ENCODE measurements around the gene RBFOX2.

The RBFOX2 gene

GRCh38 chr22:35988030-35988429 is 40.6 kb downstream of the RBFOX2 start:
- Histone ChIP-seq H3K4me3 (no peak overlapping the region), H3K27me3 (no peaks in the 10 kb centered on the region), H3K36me3 (no peaks in the 10 kb centered on the region), H3K9me3 (no peaks in the 10 kb centered on the region), H3K27ac (no peak overlapping the region), H3K4me1 (peaks cover 0 to 34% (median 16%) of the 10 kb centered on the region in 4 donors)
- intact Hi-C loops (cut with DNase I; ENCODE audit: low total_unique reads) = no loop called here
- DNase-seq = no peak
- TF ChIP-seq CTCF (IDR thresholded peaks at IDR 0.05) = no peak

- H3K27me3 ChIP-seq = no peaks in the 10 kb centered on the region
- no peak for TF ChIP-seq CTCF (IDR thresholded peaks at IDR 0.05)
- no peaks in the 10 kb centered on the region for H3K36me3 ChIP-seq
- peaks cover 0 to 34% (median 16%) of the 10 kb centered on the region in 4 donors for H3K4me1 ChIP-seq
- no peak overlapping the region for H3K4me3 ChIP-seq
- H3K9me3 ChIP-seq = no peaks in the 10 kb centered on the region
- intact Hi-C loops (cut with DNase I; ENCODE audit: low total_unique reads) = no loop called here
- DNase-seq = no peak
- no peak overlapping the region for H3K27ac ChIP-seq
Measured at GRCh38 chr22:35987487-35987886, 41.1 kb downstream of the RBFOX2 start.

GRCh38 chr22:35986088-35986487 is 42.5 kb downstream of the RBFOX2 start:
- DNase-seq = no peak
- H3K4me1 ChIP-seq = peaks cover 0 to 29% (median 14%) of the 10 kb centered on the region in 4 donors
- no peaks in the 10 kb centered on the region for H3K36me3 ChIP-seq
- intact Hi-C loops (cut with DNase I; ENCODE audit: low total_unique reads) = no loop called here
- no peaks in the 10 kb centered on the region for H3K27me3 ChIP-seq
- TF ChIP-seq CTCF (IDR thresholded peaks at IDR 0.05) = no peak
- no peaks in the 10 kb centered on the region for H3K9me3 ChIP-seq
- no peak overlapping the region for H3K4me3 ChIP-seq
- no peak overlapping the region for H3K27ac ChIP-seq

GRCh38 chr22:35985371-35985770 is 43.3 kb downstream of the RBFOX2 start:
- Histone ChIP-seq H3K27me3 (no peaks in the 10 kb centered on the region), H3K9me3 (no peaks in the 10 kb centered on the region), H3K27ac (no peak overlapping the region), H3K4me3 (no peak overlapping the region), H3K36me3 (no peaks in the 10 kb centered on the region), H3K4me1 (peaks cover 0 to 25% (median 12%) of the 10 kb centered on the region in 4 donors)
- intact Hi-C loops (cut with DNase I; ENCODE audit: low total_unique reads) = no loop called here
- no peak for TF ChIP-seq CTCF (IDR thresholded peaks at IDR 0.05)
- DNase-seq = no peak

GRCh38 chr22:35984183-35985175 is 44.1 kb downstream of the RBFOX2 start:
- no peak for DNase-seq
- no peak for TF ChIP-seq CTCF (IDR thresholded peaks at IDR 0.05)
- Histone ChIP-seq H3K36me3 (no peaks in the 10 kb centered on the region), H3K4me3 (no peak overlapping the region), H3K9me3 (no peaks in the 10 kb centered on the region), H3K27me3 (no peaks in the 10 kb centered on the region), H3K27ac (no peak overlapping the region), H3K4me1 (peaks cover 0 to 25% (median 12%) of the 10 kb centered on the region in 4 donors)
- intact Hi-C loops (cut with DNase I; ENCODE audit: low total_unique reads) = no loop called here
